Activated B cell treated with CpG ODN at 0.5 μM for 24 hours (primary cell): Measurements from ENCODE around the gene SPRN. TPM values are rescaled to one million over a fixed set of nuclear protein-coding genes. Genes with fewer than 3 reads are reported as not detected.

Source experiments
- ATAC-seq: fragments of 200-7000 bp; cut with Tn5 transposase; one replicate; pipeline ENCODE4 v1.10.0; 2021; ENCODE audit warnings: low read depth, mild to moderate bottlenecking, moderate library complexity
- CTCF ChIA-PET: fragments of 350-600 bp; sonication (Branson Sonifier 250); formaldehyde crosslinking; loops from one replicate; lab custom pipeline; 2021; ENCODE audit warnings: antibody characterized with exemption; lab: Charles Lee
- POLR2A ChIA-PET: fragments of 350-600 bp; sonication (Branson Sonifier 250); formaldehyde crosslinking; loops from one replicate; lab custom pipeline; 2021; ENCODE audit warnings: antibody characterized with exemption; lab: Charles Lee
- DNase-seq: peaks from one replicate; pipeline ENCODE4 v3.0.0; 2022
- H3K27ac Mint-ChIP-seq: one replicate; pipeline ENCODE4 v1.8.0; 2020; ENCODE audit warnings: mixed read lengths
- H3K27me3 Mint-ChIP-seq: one replicate; pipeline ENCODE4 v1.8.0; 2021; ENCODE audit warnings: mixed read lengths
- H3K36me3 Mint-ChIP-seq: one replicate; pipeline ENCODE4 v1.8.0; 2021; ENCODE audit warnings: low read depth, mixed read lengths
- H3K4me1 Mint-ChIP-seq: one replicate; pipeline ENCODE4 v1.8.0; 2021; ENCODE audit warnings: mixed read lengths
- H3K4me3 Mint-ChIP-seq: one replicate; pipeline ENCODE4 v1.8.0; 2020; ENCODE audit warnings: mild to moderate bottlenecking, mixed read lengths
- H3K9me3 Mint-ChIP-seq: one replicate; pipeline ENCODE4 v1.8.0; 2020; ENCODE audit warnings: mixed read lengths
- CTCF ChIP-seq: fragments of 200-600 bp; IDR thresholded peaks from one replicate; pipeline ENCODE4 v1.8.0; 2022; ENCODE audit warnings: antibody characterized with exemption, mild to moderate bottlenecking
- intact Hi-C: fragments of 100-400 bp; cut with micrococcal nuclease; formaldehyde crosslinking; loops from one replicate; pipeline ENCODE4 v1.15.1; 2024
- total RNA-seq: library from RNA; stranded (reverse); gene quantifications from 2 replicates; pipeline ENCODE4 v1.2.3, GENCODE V29; 2022

Gene SPRN
- total RNA-seq, 1 donor from 2014 or later = not detected

GRCh38 chr10:133458021-133458709 lies 33.7 kb upstream of the SPRN start:
- no peak for TF ChIP-seq CTCF
- Mint-ChIP-seq H3K27ac (no peak overlapping the region), H3K4me3 (no peak overlapping the region), H3K4me1 (no peaks in the 10 kb centered on the region), H3K36me3 (no peaks in the 10 kb centered on the region), H3K9me3 (no peaks in the 10 kb centered on the region), H3K27me3 (no peaks in the 10 kb centered on the region)
- ChIA-PET CTCF (no interaction called here), POLR2A (no interaction called here)
- ATAC-seq (no peak), DNase-seq (no peak)
- intact Hi-C loops = no loop called here

- intact Hi-C loops = no loop called here
- Mint-ChIP-seq H3K4me3 (no peak overlapping the region), H3K9me3 (no peaks in the 10 kb centered on the region), H3K36me3 (no peaks in the 10 kb centered on the region), H3K27ac (no peak overlapping the region), H3K27me3 (no peaks in the 10 kb centered on the region), H3K4me1 (no peaks in the 10 kb centered on the region)
- ChIA-PET POLR2A (no interaction called here), CTCF (no interaction called here)
- DNase-seq (no peak), ATAC-seq (no peak)
- no peak for TF ChIP-seq CTCF
Observed at GRCh38 chr10:133457100-133457841, 32.8 kb upstream of the SPRN start.

GRCh38 chr10:133456041-133456951 lies 31.9 kb upstream of the SPRN start:
- POLR2A ChIA-PET = no interaction called here
- no peak for ATAC-seq
- DNase-seq = no peak
- Mint-ChIP-seq H3K9me3 (no peaks in the 10 kb centered on the region), H3K27me3 (no peaks in the 10 kb centered on the region), H3K4me3 (no peak overlapping the region), H3K27ac (no peak overlapping the region), H3K36me3 (no peaks in the 10 kb centered on the region), H3K4me1 (no peaks in the 10 kb centered on the region)
- CTCF ChIA-PET = no interaction called here
- intact Hi-C loops = no loop called here
- TF ChIP-seq CTCF = no peak

- CTCF ChIA-PET = no interaction called here
- Mint-ChIP-seq H3K27ac (no peak overlapping the region), H3K9me3 (no peaks in the 10 kb centered on the region), H3K36me3 (no peaks in the 10 kb centered on the region), H3K4me1 (no peaks in the 10 kb centered on the region), H3K4me3 (no peak overlapping the region), H3K27me3 (no peaks in the 10 kb centered on the region)
- no peak for TF ChIP-seq CTCF
- intact Hi-C loops = no loop called here
- DNase-seq (no peak), ATAC-seq (no peak)
- POLR2A ChIA-PET = no interaction called here
Observed at GRCh38 chr10:133455611-133456031, 31.2 kb upstream of the SPRN start.

GRCh38 chr10:133455196-133455595 lies 30.8 kb upstream of the SPRN start:
- no peak for DNase-seq
- no peaks in the 10 kb centered on the region for H3K4me1 Mint-ChIP-seq
- no peak overlapping the region for H3K4me3 Mint-ChIP-seq
- H3K36me3 Mint-ChIP-seq = no peaks in the 10 kb centered on the region
- no peak for ATAC-seq
- intact Hi-C loops = no loop called here
- H3K27me3 Mint-ChIP-seq = no peaks in the 10 kb centered on the region
- H3K9me3 Mint-ChIP-seq = no peaks in the 10 kb centered on the region
- no peak for TF ChIP-seq CTCF
- POLR2A ChIA-PET = no interaction called here
- H3K27ac Mint-ChIP-seq = no peak overlapping the region
- CTCF ChIA-PET = no interaction called here
